Hematopoietic multipotent progenitor cell treated with erythropoietin and hydrocortisone succinate and interleukin-3 and kit ligand, for 15 days (in vitro differentiated cells): ENCODE results near the gene XYLT1.
"Not testable (repeated sequence)": the region's sequence is repeated elsewhere in the genome, so short reads cannot be mapped to it uniquely, and the experiment has no call there.

Experiments
- DNase-seq: peaks from one replicate; pipeline ENCODE4 v3.0.0-alpha.2; 2015; ENCODE audit warnings: low spot score

XYLT1 gene

GRCh38 chr16:17426451-17426850 lies 44.3 kb downstream of the XYLT1 start:
- DNase-seq = no peak

GRCh38 chr16:17424771-17425170 lies 46.0 kb downstream of the XYLT1 start:
- no peak for DNase-seq

- no peak for DNase-seq
Observed at GRCh38 chr16:17423221-17423620, 47.5 kb downstream of the XYLT1 start.

GRCh38 chr16:17420816-17421215 lies 49.9 kb downstream of the XYLT1 start:
- DNase-seq = no peak

GRCh38 chr16:17419266-17419665 lies 51.5 kb downstream of the XYLT1 start:
- DNase-seq = no peak

- DNase-seq = no peak
Observed at GRCh38 chr16:17417740-17418139, 53.0 kb downstream of the XYLT1 start.

- no peak for DNase-seq
Observed at GRCh38 chr16:17416461-17417311, 54.1 kb downstream of the XYLT1 start.

GRCh38 chr16:17414916-17415315 lies 55.8 kb downstream of the XYLT1 start:
- DNase-seq = no peak

GRCh38 chr16:17414421-17414820 lies 56.3 kb downstream of the XYLT1 start:
- DNase-seq = no peak

- no peak for DNase-seq
Observed at GRCh38 chr16:17413508-17413907, 57.3 kb downstream of the XYLT1 start.

GRCh38 chr16:17412791-17413190 lies 58.0 kb downstream of the XYLT1 start:
- no peak for DNase-seq

GRCh38 chr16:17412221-17412620 lies 58.5 kb downstream of the XYLT1 start:
- no peak for DNase-seq

- DNase-seq = no peak
Observed at GRCh38 chr16:17411263-17411662, 59.5 kb downstream of the XYLT1 start.

- not testable (repeated sequence) for DNase-seq
Observed at GRCh38 chr16:17410316-17410715, 60.4 kb downstream of the XYLT1 start.

- no peak for DNase-seq
Observed at GRCh38 chr16:17409894-17410293, 60.9 kb downstream of the XYLT1 start.

- no peak for DNase-seq
Observed at GRCh38 chr16:17408955-17409441, 61.8 kb downstream of the XYLT1 start.

- DNase-seq = no peak
Observed at GRCh38 chr16:17408296-17408695, 62.5 kb downstream of the XYLT1 start.

GRCh38 chr16:17407321-17407720 lies 63.4 kb downstream of the XYLT1 start:
- no peak for DNase-seq

GRCh38 chr16:17404941-17405689 lies 65.6 kb downstream of the XYLT1 start:
- no peak for DNase-seq

- DNase-seq = no peak
Observed at GRCh38 chr16:17403859-17404545, 66.8 kb downstream of the XYLT1 start.

GRCh38 chr16:17403156-17403809 lies 67.5 kb downstream of the XYLT1 start:
- DNase-seq = no peak

GRCh38 chr16:17397499-17397891 lies 73.3 kb downstream of the XYLT1 start:
- DNase-seq = no peak
